HS-5 (cell line): ENCODE measurements around the gene FNDC10.
"Not testable (repeated sequence)": the region's sequence is repeated elsewhere in the genome, so short reads cannot be mapped to it uniquely, and the experiment has no call there.

Experiments used
- DNase-seq: peaks from one replicate; pipeline ENCODE4 v3.0.0-alpha.2; 2012; ENCODE audit warnings: low read depth

The FNDC10 gene

DNA sequence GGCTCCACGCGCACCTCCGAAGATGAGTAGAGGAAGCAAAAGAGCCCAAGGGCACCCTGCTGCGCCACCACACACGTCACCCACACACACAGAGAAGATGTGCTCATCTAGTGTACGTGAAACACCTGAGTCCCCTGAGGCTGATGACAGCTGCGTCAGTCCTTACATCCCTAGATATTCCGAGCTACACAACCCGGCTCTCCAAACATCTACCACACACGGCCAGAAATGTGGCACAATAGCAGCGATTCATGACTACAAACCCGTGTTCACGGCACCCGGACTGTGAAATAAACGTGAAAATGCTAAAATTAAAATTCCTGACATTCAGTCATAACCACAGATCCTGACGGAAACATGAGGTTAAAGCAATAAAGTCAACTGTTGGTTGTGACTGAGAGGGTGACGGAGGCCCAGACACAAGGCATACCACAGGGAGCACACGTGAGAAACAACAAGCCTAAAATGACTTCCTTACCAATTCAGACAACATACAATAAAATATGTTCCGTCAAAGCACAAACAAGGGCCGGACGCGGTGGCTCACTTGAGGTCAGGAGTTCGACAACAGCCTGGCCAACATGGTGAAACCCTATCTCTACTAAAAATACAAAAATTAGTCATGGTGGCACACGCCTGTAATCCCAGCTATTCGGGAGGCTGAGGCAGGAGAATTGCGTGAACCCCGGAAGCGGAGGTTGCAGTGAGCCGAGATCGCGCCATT is 32.6 kb downstream of the FNDC10 start:
- no peak for DNase-seq

DNA sequence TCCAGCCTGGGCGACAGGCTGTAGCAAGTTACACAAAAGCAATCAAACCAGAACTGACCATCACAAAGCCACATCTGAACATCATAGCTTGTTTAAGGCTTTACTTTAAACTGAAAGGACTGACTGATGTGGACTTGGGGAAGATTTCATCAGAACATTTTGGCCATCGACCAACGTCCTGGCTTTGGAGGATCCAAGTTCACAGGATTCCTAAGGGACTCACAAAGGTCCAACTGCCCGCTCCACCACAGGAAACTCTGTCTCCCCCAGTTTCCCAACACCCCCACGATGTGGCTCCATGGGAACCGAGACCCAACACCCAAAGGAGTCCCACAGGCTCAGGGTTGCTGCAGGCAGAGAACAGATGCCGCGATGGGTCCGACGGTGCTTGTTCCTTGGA is 34.6 kb downstream of the FNDC10 start:
- DNase-seq = no peak

DNA sequence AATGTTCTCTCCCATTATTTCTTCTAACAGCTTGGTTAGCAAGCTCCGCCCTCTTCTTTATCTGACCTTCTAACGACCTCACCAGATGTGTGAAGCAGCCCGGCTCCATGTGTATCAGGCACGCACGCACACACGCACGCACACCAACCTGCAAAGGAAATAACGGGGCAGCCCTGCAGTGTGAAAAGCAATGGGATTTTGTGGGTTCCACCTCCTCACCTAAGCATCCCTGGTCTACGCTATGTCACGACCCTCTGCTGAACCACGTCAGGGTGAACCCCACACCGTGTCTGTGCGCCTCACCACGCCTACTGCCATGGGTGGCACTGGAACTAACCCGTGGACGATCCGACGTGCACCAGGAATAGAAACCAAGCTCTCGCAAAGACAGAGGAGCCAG is 35.7 kb downstream of the FNDC10 start:
- no peak for DNase-seq

DNA sequence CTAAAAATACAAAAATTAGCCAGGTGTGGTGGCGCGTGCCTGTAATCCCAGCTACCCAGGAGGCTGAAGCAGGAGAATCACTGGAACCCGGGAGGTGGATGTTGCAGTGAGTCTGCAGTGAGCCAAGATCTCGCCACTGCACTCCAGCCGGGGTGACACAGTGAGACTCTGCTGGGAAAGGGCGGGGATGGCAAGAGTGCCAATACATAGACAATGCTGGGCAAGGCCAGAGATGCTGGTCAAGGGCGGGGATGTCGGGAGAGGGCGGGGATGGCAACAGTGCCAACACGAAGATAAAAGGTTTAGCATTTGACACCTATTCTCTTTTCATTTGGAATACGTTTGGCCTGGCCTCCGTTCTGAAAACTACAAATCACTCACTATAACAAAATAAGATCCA is 36.2 kb downstream of the FNDC10 start:
- no peak for DNase-seq

DNA sequence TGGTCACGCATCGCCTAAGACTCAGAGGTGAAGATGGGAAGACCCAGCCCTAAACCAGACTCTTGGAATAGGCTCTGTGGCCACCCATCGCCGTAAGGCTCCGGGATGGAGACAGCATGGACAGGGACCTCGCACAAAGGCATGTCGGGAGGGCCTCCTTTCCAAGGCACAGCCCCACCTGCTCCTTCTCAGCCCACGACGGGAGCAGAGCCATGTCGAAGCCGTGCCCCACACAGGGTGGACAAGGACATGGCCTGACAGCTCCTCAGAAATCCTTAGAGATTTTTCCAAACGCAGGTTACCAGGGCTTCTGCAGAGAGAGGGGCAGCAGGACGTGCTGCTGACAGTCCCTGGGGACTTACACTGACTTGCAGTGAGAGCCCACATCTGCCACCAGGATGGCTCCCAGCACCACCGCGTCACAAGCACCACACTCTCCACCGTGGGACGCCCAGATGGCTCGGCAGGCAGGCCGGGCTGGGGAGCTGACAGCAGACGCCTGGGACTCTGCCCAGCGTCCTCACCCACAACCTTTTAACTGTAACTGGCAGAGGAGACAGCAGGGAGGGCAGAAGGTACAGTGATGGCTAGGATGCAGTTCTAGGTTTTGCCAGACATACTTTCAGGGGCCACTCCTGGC is 37.3 kb downstream of the FNDC10 start:
- no peak for DNase-seq

DNA sequence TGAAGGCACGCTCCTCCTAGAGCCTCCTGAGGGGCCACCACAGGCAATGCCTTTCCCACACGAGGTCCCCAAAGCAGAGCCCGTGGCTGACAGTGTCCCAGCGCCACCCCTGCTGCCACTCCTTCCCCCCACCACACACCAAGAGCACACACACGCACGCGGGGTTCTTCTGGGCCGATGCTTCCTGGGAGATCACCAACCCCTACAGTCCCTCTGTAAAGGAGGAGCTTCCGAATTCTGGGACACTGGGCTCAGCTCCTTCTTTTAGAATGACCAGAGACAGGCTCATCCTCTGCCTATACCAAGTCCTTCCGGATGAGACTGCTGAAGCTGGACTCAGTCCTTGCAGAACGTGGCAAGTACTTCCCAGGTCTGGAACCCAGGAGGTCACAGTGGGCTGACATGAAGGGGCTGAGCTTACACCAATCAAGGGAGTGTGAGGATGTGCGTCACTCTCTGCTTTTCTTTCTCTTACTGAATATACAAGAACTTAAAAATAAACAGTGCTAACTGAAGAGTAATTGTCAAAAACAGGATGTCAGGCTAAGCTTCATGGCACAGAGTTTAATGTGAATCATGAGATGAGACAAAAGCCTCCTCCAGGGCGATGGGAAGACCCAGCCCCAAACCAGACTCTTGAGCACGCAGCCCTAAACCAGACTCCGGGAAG is 38.0 kb downstream of the FNDC10 start:
- no peak for DNase-seq

DNA sequence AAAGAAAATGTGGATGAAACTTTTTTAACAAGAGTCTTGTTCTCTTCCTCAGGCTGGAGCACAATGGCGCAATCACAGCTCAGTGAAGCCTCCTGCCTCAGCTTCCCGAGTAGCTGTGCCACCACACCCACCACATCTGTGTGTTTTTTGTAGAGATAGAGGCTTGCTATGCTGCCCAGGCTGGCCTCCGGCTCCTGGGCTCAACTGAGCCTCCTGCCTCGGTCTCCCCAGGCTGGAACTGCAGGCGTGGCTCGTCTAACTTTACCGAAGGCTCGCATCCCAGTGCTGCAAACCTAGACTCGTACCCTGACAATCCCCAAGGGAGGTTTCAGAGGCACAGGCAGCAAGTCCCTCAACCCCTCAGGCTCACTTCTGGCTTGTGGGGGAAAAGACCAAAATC is 39.8 kb downstream of the FNDC10 start:
- no peak for DNase-seq

DNA sequence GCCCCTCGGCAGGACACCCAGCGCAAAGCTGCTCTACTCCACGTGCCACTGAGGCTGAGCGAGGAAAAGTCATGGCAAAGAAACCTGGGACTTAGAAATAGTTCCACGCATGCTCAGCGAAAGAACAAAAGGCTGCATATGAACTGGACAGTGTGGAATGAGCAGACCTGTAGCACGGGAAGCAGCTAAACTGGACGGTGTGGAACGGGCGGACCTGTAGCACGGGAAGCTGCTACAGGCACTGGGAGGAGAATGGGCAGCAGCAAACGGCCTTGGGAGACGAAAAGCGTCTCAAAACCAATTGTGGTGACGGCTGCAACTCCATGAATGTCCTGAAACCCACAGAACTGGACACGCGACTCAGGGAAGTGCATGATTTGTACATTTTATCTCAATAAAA is 40.9 kb downstream of the FNDC10 start:
- DNase-seq = no peak

DNA sequence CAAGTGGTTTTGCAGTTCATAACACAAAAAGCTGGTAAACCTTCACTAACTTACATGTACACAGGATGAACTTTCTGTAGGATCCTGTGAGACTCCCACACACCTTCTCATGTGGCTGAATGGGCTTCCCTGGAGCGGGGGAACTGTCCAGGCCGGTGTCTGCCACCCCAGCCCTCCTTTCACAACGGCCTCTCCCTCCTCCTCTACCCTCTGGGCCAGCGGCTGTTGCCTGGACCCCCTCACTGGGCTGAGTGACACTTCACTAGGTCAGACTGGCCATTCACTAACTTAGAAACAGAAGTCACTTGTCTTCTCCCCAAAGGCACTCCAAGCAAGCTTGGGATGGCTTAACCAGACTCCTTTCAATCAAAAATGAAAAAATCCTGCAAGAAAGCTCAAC is 41.3 kb downstream of the FNDC10 start:
- DNase-seq = no peak

DNA sequence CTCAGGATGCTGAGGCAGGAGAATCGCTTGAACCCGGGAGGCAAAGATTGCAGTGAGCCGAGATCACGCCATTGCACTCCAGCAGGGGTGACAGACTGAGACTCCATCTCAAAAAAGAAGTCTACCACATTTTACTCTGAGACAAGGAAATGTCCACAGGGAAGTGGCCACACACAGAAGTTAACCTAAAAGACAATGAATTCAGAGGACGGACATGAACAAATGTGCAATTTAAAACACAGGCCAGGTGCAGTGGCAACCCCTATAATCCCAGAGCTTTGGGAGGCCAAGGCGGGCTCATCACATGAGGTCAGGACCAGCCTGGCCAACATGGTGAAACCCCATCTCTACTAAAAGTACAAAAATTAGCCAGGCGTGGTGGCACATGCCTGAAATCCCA is 42.2 kb downstream of the FNDC10 start:
- DNase-seq = not testable (repeated sequence)

DNA sequence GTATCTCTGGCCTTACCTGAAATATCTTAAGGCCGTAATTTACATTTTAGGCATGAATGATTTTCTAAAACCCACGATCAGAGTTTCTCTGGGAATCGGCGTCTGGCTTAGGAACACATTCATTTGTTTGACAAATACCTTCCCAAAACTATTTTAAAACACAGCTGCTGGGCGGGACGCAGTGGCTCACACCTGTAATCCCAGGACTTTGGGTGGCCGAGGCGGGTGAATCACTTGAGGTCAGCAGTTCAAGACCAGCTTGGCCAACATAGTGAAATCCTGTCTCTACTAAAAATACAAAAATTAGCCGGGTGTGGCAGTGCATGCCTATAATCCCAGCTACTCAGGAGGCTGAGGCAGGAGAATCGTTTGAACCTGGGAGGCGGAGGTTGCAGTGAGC is 43.0 kb downstream of the FNDC10 start:
- not testable (repeated sequence) for DNase-seq

DNA sequence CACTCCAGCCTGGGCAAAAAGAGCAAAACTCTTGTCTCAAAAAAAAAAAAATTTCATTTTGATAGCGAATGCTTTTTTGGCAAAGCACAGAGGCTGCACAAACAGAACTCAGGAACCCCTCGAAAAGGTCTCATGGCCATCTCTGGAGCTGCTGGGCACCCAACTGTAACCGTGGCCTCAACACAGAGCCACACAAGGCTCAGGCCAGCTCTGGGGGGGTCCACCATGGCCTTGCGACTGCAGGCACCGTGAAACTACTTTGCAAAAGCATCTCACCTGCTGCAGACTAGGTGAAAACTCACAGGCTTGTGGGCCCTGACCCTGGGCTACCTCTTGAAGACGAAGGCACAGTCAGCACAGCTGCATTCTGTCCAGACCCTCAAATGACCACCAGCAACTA is 43.4 kb downstream of the FNDC10 start:
- no peak for DNase-seq

DNA sequence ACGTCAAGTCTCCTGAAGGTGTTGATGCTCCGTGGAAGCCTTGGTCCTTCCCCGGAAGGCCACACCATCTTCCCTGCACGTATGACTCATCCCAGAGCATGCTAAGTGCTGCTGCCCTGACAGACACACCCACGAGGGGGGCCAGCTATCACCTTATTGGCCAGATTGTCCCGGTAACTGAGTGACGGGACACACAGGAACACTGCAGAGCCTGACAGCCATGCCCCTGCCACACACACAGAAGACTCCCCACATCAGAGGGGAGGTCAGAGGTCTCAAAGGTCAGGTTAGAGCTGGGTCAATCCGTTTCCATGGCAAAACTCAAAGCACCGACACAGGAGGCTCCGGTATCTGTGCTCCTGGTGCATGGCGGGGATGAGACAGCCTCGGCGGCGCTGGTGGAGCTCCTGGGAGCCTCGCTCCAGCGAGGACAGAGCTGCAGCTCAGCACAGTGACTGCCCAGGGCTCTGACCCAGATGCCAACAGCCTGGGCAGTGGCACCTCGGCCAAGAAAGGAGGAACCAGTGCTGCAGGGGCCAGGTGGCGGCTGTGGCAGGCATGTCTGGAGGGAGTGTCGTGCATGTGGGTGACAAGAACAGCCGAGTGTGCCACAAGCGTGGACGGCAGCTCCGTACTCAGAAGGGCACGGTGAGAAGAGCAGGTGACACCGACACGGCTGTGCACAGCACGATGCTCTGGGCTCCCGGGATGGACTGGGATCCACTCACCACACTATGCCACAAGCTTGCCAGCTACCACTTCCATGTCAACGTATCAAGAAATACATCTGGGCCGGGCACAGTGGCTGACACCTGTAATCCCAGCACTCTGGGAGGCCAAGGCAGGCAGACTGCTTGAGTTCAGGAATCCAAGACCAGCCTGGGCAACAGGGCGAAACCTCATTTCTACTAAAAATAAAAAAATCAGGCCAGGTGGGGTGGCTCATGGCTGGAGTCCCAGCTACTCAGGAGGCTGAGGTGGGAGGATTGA is 44.7 kb downstream of the FNDC10 start:
- DNase-seq = no peak

DNA sequence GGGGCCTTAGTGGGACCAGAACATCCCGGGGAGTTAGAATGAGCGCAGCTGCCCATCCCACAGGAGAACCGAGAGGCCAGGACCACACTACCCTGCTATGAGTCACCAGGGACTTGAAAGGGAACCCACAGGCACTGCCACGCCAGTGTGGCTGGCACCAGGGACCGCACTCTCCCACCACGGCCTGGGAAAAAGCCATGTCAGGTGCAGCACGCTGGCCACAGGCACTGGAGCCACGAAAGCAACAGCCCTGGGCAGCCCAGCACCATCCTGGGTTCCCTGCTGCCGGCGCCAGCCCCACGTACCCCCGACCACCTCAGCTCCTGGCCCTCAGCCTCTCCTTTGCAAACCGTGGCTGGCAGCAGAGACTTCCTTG is 45.4 kb downstream of the FNDC10 start:
- no peak for DNase-seq

DNA sequence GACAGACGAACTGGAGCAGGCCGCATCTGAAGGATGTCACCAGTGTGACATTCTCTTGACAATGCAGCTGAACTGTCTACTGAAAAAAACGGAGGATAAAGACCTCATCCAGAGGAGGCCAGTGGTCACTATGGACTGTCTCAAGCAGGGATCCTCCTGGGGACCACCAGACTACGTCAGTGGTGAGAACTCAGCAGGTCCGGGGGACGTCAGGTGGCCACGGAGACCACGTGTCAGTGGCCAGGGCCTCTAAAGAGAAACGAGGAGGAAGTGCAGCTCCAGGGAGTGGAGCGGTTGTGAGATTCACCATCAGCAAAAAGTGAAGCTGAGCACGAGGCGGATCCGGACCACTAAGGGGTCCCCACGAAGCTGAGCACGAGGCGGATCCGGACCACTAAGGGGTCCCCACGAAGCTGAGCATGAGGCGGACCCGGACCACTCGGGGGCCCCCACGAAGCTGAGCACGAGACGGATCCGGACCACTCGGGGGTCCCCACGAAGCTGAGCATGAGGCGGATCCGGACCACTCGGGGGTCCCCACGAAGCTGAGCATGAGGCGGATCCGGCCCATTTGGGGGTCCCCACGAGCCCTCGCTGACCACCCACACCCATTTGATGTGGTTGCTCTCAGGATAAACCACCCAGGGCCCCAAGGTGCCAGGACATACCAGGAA is 46.0 kb downstream of the FNDC10 start:
- DNase-seq = no peak

DNA sequence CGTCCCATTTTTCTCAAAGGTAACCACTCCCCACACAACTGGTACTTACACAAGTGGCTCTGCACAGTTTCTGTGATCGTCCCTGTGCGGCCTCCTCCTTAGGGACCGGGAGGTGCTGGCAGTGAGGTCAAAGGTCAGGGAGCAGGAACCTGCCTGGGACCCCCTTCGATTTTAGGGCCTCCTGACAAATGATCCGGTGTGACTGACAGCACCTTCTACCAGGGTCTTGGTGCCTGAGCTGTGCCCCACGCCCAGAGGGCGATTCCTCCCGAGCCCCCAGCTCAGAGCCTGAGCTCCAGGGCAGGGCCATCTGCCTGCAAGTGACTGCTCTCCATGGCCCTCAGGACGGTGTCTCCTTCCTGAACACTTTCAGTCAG is 47.7 kb downstream of the FNDC10 start:
- no peak for DNase-seq

DNA sequence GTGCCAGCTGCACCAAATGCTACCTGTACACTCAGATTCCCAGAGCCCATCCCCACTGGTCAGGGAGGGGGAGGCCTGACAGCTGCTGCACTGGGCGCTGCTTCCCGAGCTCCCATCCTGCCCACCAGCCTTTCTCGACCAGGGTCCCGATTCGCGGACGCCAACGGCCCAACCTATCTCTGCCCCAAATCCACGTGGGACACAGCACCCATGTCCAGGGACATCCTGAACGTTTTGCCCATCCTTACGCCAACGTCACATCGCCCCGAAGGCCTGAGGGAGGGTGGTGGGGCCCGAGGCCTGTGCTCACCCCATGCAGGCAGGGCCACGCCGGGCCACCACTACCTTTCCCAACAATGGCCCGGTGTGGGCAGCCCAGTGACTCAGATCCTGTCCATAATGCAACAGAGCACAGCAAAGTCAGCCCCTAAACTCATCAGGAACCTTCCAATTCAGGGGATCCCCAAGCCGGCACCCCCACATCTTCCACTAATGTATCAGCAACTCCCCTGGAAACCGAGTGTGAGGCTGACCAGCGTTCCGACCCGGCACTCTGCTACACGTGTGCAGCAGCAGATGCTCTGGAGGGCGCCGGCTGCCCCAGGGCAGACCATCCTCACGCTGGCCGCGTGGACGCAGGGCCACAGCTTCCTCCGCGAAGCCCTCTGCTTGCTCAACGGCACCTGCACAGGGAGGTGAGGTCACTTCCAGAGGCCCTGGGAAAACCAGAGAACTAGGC is 48.2 kb downstream of the FNDC10 start:
- no peak for DNase-seq

DNA sequence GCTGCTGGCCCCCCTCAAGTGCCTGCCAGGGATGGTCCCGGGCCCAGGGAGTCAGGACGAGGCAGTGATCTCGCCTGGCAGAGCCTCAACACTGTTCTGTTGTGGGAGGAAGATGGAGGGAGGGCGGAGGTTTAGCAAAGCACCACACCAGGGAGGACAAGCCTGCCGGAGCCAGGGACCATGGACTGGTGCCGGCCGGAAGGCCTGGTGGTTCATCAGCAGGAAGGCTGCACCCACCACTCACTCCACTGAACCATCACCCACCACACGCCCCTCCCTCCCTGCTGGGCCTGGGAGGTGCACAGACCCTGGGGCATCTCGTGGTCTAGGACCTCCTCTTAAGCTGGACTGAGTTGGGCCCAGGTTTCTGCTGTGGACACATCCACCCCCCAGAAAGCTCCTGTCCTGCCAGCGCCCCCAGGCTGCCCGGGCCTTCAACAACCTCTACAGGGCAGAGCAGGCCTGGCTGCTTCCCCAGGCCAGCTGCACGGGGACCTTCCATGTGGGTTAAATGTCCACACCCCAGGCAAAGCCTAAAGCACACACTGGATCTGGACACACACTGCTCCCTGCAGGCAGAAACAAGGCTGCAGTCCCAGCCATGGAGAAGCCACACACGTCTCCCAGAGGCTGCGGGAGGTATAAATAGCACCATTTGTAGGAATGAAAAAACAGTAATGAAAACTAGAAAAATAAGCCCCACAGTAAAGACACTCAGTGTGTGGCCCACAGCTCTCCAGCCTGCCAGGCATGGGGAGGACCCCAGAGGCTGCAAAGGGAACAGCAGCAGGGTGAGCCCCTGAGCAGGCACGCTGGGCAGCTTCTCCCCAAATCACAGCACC is 49.1 kb downstream of the FNDC10 start:
- DNase-seq = no peak

DNA sequence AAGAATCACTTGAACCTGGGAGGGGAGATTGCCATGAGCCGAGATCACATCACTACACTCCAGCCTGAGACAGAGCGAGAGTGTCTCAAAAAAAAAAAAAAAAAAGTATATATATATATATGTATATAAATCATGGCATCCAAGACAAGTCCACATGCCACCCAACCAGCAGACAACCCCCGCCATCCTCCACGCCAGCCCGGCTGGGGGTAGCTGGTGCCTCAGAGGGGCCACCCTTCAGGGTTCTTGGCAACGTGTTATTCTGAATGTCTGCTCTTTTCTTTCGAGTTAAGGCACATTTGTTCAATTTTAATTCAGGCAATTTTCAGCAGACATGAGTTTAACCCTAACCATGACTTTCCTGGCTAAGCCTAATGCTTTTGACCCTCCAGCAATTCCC is 49.8 kb downstream of the FNDC10 start:
- no peak for DNase-seq

DNA sequence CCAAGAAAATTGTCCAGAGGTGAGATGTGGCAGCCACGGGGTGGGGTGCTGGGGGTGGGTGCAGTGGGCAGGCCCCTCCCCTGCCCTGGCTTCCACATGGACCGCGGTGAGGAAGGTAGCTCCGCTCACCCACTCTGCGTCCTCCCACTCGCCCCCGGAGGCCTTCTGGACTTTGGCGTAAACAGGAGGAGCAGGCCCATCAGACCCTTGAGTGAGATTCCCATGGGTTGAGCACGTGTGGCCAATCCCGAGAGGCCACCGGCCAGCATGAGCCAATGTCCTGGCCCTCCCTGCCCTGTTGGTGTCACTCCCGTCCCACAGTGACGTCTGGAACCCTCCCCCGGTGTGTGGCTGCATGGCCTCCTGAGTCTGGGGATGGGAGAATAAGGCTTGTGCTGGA is 51.3 kb downstream of the FNDC10 start:
- no peak for DNase-seq
